Tibial nerve (tissue), 4 donors: Measurements from ENCODE around the gene ZNF878. TPM values are rescaled to one million over a fixed set of nuclear protein-coding genes. Genes with fewer than 3 reads are reported as not detected.
A peak's percentile ranks its signal among the peaks of the same experiment; 100 is the strongest.

Source experiments
- DNase-seq, 2 donors: peaks; one replicate each; pipeline ENCODE4 v3.0.0-alpha.2; 2019; ENCODE audit warnings: low spot score in 2 of 2
- H3K27ac ChIP-seq, 4 donors: fragments of 200-600 bp; sonication (generic) in 3 of 4; one replicate each; pipeline ENCODE4 v1.5.1; 2017 to 2019; ENCODE audit warnings: mild to moderate bottlenecking in 1 of 4
- H3K27me3 ChIP-seq, 2 donors: fragments of 200-600 bp; sonication (generic) in 1 of 2; one replicate each; pipeline versions ENCODE4 v1.5.1 to v1.6.0; 2017 to 2019
- H3K36me3 ChIP-seq, 3 donors: fragments of 200-600 bp; sonication (generic); one replicate each; pipeline ENCODE4 v1.5.1; 2018 to 2019
- H3K4me1 ChIP-seq, 4 donors: fragments of 200-600 bp; sonication (generic) in 3 of 4; one replicate each; pipeline ENCODE4 v1.5.1; 2017 to 2019
- H3K4me3 ChIP-seq, 4 donors: fragments of 200-600 bp; sonication (generic) in 3 of 4; one replicate each; pipeline ENCODE4 v1.5.1; 2017 to 2019; ENCODE audit warnings: mild to moderate bottlenecking in 1 of 4, moderate library complexity in 1 of 4
- H3K9me3 ChIP-seq, 4 donors: fragments of 200-600 bp; sonication (generic) in 3 of 4; one replicate each; pipeline ENCODE4 v1.5.1; 2017 to 2019
- CTCF ChIP-seq, 5 experiments: fragments of 200-600 bp in 3 of 5; fragments of 450-650 bp in 2 of 5; sonication (generic) in 3 of 5; IDR thresholded peaks; one replicate each; pipeline ENCODE4 v1.5.1; 2016 to 2019; ENCODE audit warnings: antibody characterized with exemption in 5 of 5, mild to moderate bottlenecking in 3 of 5, moderate library complexity in 2 of 5
- EP300 ChIP-seq, 2 donors: sonication (generic); formaldehyde crosslinking; IDR thresholded peaks; one replicate each; pipeline ENCODE4 v1.6.1; 2017; ENCODE audit warnings: antibody characterized with exemption in 2 of 2, mild to moderate bottlenecking in 1 of 2
- POLR2A ChIP-seq, 2 donors: fragments of 450-650 bp; IDR thresholded peaks; one replicate each; pipeline ENCODE4 v1.6.1; 2017; ENCODE audit warnings: antibody characterized with exemption in 2 of 2, mild to moderate bottlenecking in 2 of 2, moderate library complexity in 2 of 2
- WGBS, 2 donors: methylation state at CpG; one replicate each; pipeline ENCODE4 v1.1.5; 2018; 5-methylcytosine and 5-hydroxymethylcytosine counted together
- total RNA-seq, 4 donors: library from RNA; depleted of rRNA; stranded (reverse); fragments of >200 nt; gene quantifications; one replicate each; pipeline ENCODE4 v1.1.0, GENCODE V29; 2016

ZNF878 gene
- total RNA-seq, 4 donors from 2014 or later: 0.59 to 0.66 TPM; not detected in 2

DNA sequence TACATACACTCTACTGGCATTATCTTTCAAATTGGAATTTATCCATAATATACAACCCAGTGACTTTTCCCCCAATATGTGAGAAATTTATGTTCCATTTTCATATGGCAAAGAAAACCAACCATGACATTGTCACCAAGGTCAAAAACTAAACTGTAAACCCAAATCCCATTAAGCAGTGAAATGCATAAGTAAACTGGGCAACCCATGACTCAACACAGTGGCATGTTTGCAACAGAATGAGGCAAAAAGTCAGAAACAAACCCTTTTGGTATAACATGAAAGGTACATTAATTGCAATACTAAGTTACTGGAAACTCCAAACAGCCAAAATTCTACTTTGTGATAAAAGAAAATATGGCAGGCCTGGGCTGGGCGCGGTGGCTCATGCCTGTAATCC lies 4.9 kb downstream of the ZNF878 start:
- Histone ChIP-seq H3K4me1 (peaks cover 0 to 13% (median 3%) of the 10 kb centered on the region in 4 donors), H3K27ac (no peak overlapping the region), H3K27me3 (no peaks in the 10 kb centered on the region), H3K9me3 (peaks cover 0 to 25% (median 8%) of the 10 kb centered on the region in 4 donors), H3K4me3 (no peak overlapping the region), H3K36me3 (peaks cover 0 to 26% (median 0%) of the 10 kb centered on the region in 3 donors)
- 90 to 100% methylated on average over 2 of the region's 2 CpGs for WGBS, 2 donors
- no peak for TF ChIP-seq POLR2A (IDR thresholded peaks at IDR 0.05)
- DNase-seq: no peak

- WGBS, 2 donors: 95 to 96% methylated on average over 5 of the region's 5 CpGs
- DNase-seq: no peak
- peaks cover 0 to 36% (median 8%) of the 10 kb centered on the region in 4 donors for H3K9me3 ChIP-seq
- H3K27me3 ChIP-seq: no peaks in the 10 kb centered on the region
- H3K36me3 ChIP-seq: peaks cover 0 to 26% (median 0%) of the 10 kb centered on the region in 3 donors
- H3K4me1 ChIP-seq: no peaks in the 10 kb centered on the region
- TF ChIP-seq CTCF (IDR thresholded peaks at IDR 0.05): no peak
- no peak for TF ChIP-seq POLR2A (IDR thresholded peaks at IDR 0.05)
- TF ChIP-seq EP300 (IDR thresholded peaks at IDR 0.05): no peak
- H3K4me3 ChIP-seq: no peak overlapping the region
- no peak overlapping the region for H3K27ac ChIP-seq
Measured at GRCh38 chr19:12043752-12044422, 8.9 kb downstream of the ZNF878 start.

DNA sequence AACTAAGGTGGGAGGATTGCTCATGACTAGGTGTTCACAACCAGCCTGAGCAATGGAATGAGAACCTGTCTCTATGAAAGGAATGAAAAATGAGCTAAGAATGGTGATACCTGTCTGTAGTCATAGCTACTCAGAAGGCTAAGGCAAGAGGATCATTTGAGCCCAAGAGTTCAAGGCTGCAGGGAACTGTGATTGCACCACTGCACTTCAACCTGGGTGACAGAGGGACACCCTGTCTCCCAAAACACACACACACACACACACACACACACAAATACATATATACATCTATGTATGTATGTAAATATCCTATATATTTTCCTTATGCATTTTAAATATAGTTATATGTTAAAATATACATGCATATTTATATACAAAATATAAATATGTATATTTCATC lies 9.9 kb downstream of the ZNF878 start:
- TF ChIP-seq EP300 (IDR thresholded peaks at IDR 0.05) (no peak), POLR2A (IDR thresholded peaks at IDR 0.05) (no peak), CTCF (IDR thresholded peaks at IDR 0.05) (no peak)
- Histone ChIP-seq H3K4me3 (no peak overlapping the region), H3K36me3 (peaks cover 0 to 26% (median 0%) of the 10 kb centered on the region in 3 donors), H3K27me3 (no peaks in the 10 kb centered on the region), H3K4me1 (no peaks in the 10 kb centered on the region), H3K9me3 (peaks cover 0 to 36% (median 8%) of the 10 kb centered on the region in 4 donors), H3K27ac (no peak overlapping the region)
- DNase-seq: no peak

- TF ChIP-seq CTCF (IDR thresholded peaks at IDR 0.05): peak in 1 of 5 experiments; percentile 26
- peak; percentile 44 to 80 for TF ChIP-seq POLR2A (IDR thresholded peaks at IDR 0.05)
- TF ChIP-seq EP300 (IDR thresholded peaks at IDR 0.05): peak in 1 of 2 donors; percentile 96
- Histone ChIP-seq H3K27ac (peak within 1 kb of the TSS; percentile 83 to 96 (median 92)), H3K27me3 (no peaks in the 10 kb centered on the region), H3K4me1 (peaks cover 0 to 22% (median 2%) of the 10 kb centered on the region in 4 donors), H3K4me3 (peak within 1 kb of the TSS; percentile 81 to 94 (median 94)), H3K36me3 (peaks cover 0 to 3% (median 0%) of the 10 kb centered on the region in 3 donors), H3K9me3 (no peaks in the 10 kb centered on the region)
- peak; percentile 96 to 98 for DNase-seq
- 0 to 2% methylated on average over 40 to 54 of the region's 68 CpGs for WGBS, 2 donors
Measured at GRCh38 chr19:12035220-12036172, 17.3 kb downstream of the ZNF878 start, which contains the start of gene ZNF433. Gene ZNF433 (minus strand): TSS chr19:12035679. CDS start chr19:12035539, 140 bp downstream.

DNA sequence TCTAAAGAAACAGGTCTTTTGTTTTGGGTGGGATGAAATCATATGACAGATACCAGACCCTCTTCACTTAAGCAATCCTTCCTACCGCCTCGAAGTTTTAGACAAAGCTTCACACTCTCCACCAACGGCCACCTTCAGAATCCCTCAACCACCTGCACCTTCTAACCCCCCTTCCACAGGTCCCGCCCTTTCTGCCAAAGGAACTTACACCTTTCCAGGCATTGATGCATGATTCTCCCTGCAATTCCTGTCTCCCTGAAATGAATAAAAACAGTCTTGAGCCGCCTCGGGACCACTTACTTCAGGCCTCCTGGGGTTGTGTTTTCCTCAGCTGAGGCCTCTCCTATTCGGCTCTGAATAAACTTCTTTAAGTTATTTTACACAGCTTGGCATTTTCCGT lies 18.1 kb downstream of the ZNF878 start:
- H3K9me3 ChIP-seq: no peaks in the 10 kb centered on the region
- peak in 1 of 2 donors; percentile 8 for DNase-seq
- H3K36me3 ChIP-seq: peaks cover 0 to 7% (median 0%) of the 10 kb centered on the region in 3 donors
- H3K4me1 ChIP-seq: peaks cover 0 to 22% (median 2%) of the 10 kb centered on the region in 4 donors
- no peak for TF ChIP-seq EP300 (IDR thresholded peaks at IDR 0.05)
- no peak for TF ChIP-seq POLR2A (IDR thresholded peaks at IDR 0.05)
- no peak for TF ChIP-seq CTCF (IDR thresholded peaks at IDR 0.05)
- peak overlapping the region; percentile 83 to 96 (median 92) for H3K27ac ChIP-seq
- WGBS, 2 donors: 21 to 30% methylated on average over 8 of the region's 8 CpGs
- H3K4me3 ChIP-seq: peak overlapping the region; percentile 81 to 94 (median 94)
- no peaks in the 10 kb centered on the region for H3K27me3 ChIP-seq
